ENCODE data around the gene PRRC1.

PRRC1 gene

DNA sequence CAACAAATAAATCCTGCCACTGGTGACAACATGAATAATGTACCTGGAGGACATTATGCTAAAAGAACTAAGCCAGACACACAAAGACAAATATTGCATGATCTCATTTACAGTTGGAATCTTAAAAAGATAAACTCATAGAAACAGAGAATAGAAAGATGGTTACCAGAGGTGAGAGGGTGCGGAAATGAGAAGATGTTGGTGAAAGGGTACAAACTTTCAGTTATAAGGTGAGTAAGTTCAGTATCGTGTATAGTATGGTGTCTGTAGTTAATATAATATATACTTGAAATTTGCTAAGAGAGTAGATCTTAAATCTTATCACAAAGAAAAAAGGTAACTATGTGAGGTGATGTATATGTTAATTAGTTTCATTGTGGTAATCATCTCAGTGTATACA lies 63.3 kb downstream of the PRRC1 start:
- no peak for DNase-seq (ENCODE audit: low spot score)

GRCh38 chr5:127581450-127581849 lies 64.0 kb downstream of the PRRC1 start:
- no peak for DNase-seq (ENCODE audit: low spot score)

DNA sequence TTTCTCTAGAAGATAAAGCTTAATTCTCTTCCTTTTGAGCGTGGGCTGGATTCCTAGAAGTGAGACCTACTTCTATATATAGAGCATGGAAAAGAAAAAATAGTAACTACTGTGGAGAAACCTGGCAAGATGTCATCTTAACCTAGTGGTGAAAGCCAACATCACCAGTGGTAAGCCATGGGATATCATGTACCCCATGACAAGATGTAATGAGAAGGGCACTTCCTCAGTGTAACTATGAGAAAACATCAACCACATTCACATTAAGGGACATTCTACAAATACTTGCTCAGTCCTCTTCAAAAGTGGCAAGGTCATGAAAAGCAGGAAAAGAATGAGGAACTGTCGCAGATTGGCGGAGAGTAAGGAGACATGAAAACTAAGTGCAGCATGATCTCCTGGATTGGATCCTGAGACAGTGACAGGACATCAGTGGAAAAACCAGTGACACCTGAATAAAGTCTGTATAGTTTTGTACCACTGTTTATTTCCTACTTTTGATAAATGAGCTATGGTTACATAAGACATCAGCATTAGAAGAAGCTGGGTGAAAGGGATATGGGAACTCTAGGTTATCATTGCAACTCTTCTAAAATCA lies 65.4 kb downstream of the PRRC1 start:
- no peak for DNase-seq (ENCODE audit: low spot score)

- DNase-seq (ENCODE audit: low spot score) = no peak
Measured at GRCh38 chr5:127583866-127584265, 66.4 kb downstream of the PRRC1 start.

- DNase-seq (ENCODE audit: low spot score) = no peak
Measured at GRCh38 chr5:127585661-127586060, 68.2 kb downstream of the PRRC1 start.

DNA sequence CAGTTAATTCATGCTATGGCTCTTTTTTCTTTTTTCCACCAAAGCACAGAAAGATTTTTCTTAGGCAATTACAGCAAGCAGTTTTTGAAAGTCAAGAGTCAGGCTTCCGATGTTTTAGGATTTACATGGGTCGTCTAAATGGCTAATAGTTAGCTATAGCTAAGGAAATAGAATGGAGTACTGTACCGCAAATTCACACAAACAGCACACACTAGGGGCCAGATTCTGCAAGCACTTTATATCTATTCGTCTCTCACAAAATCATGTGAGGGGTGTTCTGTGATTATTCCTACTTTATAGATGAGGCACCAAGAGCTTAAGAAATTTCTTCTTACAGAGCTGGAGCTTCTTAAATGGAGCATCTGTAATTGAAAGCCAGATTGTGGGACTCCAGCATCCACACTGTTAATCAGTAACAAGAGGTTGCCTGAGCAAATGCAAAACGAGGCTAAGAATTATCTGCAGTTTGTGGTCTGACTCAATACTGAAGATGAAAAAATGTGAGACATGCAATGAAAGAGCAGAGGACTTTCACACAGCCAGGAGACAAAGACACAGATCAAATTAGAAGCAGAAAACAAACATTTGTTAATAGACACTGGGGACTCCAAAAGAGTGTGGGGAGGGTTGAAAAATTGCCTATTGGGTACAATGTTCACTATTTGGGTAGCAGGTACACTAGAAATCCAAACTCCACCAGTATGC lies 68.8 kb downstream of the PRRC1 start:
- DNase-seq (ENCODE audit: low spot score) = no peak

GRCh38 chr5:127586811-127587210 lies 69.4 kb downstream of the PRRC1 start:
- no peak for DNase-seq (ENCODE audit: low spot score)

DNA sequence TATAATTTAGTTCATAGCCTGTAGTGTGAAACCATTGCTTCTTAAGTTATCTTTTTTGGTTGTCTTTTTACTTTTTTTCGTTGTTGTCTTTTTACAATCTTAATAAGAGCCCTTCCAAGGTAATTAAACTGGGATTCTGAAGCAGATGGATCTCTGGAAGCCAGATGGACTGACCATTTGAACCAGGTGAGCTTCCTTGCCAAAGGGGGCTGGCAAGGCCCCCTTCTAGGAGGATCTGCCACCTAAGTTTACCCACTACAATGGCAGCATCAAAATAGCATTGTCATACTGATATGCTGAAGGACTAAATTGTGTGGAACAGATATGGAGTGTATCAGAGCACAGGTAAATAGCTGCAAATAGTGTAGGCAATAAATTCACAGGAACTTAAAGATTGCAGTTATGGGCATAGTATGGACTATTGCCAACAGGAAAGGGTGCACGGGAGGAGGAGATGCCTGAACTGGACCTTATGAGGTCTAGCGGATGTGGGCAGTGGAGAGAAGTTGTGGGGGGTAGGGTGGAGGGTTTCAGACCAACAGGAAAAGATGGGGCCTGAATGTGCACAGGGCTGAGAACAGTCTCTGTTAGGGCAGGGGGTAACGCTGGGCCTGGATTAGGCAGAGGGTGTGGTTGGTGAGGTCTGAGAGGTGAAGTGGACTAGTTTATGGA lies 69.9 kb downstream of the PRRC1 start:
- no peak for DNase-seq (ENCODE audit: low spot score)

GRCh38 chr5:127588368-127588767 lies 70.9 kb downstream of the PRRC1 start:
- DNase-seq (ENCODE audit: low spot score) = no peak

DNA sequence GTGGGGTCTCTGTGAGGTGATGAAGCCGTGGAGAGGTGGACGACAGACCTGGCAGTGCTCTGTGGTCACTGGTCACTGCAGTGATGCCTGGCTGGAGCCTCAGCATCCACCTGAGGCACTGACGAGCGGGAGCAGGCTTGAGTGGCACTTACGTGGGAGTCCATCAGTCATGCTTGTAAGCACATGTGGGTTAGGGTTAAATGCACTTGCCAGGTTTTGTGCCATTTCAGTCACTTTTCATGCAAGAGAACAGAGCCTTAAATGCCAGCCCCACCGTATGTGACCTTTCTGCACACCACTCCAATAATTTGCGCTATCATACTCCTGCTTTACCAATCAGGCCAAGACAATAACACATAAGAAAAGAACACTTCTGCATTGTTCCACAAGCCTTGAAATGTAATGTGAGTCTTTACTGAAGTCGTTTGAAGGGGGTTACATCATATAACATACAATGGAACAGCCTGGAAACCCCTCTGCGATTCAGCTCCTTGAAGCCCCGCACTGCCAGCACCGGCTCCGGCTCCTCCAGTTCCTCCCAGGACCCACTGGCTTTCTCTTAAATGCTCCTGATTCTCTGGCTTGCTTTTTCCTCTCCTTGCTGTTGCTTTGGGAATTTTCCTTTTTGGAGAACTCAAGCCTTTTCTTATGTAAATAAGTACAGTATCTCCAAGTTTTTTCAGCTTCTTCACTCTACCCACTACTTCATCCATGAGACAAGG lies 72.0 kb downstream of the PRRC1 start:
- no peak for DNase-seq (ENCODE audit: low spot score)

GRCh38 chr5:127590156-127590722 lies 72.8 kb downstream of the PRRC1 start:
- DNase-seq (ENCODE audit: low spot score) = no peak

DNA sequence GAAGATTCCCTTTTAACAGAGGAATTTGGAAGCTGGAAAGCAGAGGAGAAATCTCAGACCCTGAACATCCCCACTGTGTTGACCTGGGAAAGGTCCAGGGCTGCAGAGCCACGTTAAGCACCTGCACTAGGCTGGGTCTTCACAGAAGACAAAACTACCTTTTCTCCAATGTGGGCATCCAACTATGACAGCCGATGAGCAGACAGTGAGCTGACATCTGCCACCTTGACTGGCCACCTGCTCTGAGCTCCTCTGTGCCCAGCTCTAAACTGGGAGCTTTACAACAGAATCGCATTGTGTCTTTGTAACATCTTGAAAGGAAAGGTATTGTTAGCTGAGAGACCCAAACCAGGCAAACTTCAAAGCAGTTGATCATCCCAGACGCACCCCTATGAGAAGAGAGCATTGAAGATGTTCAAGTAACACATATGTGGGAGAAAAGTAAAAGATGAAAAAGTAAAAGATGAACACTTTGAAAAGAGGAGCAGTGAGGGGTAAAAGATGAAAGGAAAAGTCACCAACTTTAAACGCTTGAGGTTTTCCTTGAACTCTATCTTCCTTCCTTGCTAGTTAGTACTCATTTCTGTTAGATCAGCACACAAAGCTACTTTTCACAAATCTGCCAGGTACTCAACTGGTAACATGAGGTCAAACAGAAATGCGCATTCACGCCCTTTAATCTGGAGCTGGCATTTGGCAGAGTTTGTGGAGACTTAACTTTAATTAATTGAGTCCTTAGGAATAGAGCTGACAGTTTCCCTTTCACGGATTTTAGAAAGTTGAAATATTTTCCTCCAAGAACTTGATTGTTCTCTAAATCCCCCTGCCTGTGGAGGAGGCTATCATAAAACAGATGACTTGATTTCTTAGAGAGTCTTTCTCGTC lies 78.3 kb downstream of the PRRC1 start:
- no peak for DNase-seq (ENCODE audit: low spot score)

DNA sequence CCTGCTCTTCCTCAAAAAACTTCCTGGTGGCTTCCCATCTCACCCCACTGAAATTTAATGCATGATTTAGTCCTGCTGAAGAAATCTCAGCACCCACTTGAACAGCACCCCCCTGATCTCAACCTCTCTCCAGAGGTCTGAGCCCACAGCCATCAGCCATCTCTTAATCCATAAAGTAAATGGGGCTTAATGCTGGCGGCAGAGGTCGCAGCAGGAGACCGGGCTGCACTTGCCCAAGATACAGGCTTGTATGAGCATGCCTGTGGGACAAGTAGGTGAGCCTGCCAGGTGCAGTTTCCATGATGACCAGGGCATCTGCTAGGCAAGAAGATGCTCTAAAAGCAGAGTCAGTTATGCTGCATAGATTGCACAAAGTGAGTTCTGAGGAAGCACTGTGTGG lies 79.1 kb downstream of the PRRC1 start:
- DNase-seq (ENCODE audit: low spot score) = no peak

DNA sequence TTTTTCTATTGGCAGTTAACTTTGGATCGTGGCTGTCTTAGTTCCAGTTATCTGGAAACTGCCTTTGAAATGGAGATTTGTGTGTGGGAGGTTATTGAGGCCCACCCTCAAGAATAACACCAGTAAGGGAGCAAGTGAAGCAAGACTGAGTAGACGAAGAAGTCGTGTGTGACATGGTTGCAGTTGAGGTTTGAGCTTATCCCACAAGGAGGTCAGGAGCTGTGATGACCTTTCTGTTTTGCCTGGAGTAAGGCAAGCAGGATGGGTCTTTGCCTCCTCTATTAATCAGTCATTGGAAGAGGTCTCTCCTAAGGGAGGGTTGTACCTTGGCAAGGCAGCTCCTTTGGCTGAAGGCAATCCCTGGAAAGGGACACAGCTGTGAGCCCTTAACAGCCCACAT lies 81.9 kb downstream of the PRRC1 start:
- no peak for DNase-seq (ENCODE audit: low spot score)

GRCh38 chr5:127599847-127600246 lies 82.4 kb downstream of the PRRC1 start:
- no peak for DNase-seq (ENCODE audit: low spot score)

DNA sequence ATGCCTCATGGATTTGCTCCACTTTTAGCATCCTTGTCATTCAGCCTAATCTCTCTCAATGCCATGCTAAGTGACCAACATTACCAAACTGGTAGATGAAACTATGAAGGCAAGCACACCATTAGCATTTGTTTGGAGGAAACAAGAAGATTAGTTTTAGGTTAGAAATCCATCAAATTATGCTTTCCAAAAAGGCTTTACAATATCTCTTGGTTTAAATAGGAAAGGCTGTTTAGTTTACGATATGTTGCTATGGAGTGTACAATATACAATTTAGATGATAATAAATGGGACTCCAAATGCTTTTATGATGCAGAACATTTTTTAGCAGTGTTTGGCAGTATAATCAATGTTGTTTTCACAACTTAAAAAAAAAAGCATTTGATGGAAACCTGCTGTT lies 83.7 kb downstream of the PRRC1 start:
- no peak for DNase-seq (ENCODE audit: low spot score)

- DNase-seq (ENCODE audit: low spot score) = no peak
Measured at GRCh38 chr5:127601601-127602000, 84.2 kb downstream of the PRRC1 start.

- no peak for DNase-seq (ENCODE audit: low spot score)
Measured at GRCh38 chr5:127602481-127602880, 85.0 kb downstream of the PRRC1 start.

- no peak for DNase-seq (ENCODE audit: low spot score)
Measured at GRCh38 chr5:127602896-127603844, 85.7 kb downstream of the PRRC1 start.

Measured in GM03348 (cell line).